Thoracic aorta (tissue), 2 donors: Measurements from ENCODE around the gene RAMAC. TPM values are rescaled to one million over a fixed set of nuclear protein-coding genes. Genes with fewer than 3 reads are reported as not detected.

Experiments
- ATAC-seq: fragments of 150-250 bp; one replicate; pipeline ENCODE4 v1.8.0; 2017; ENCODE audit warnings: low read depth; ENCODE audit not compliant: insufficient number of reproducible peaks, low FRiP score
- DNase-seq: peaks from one replicate; pipeline ENCODE4 v3.0.0-alpha.2; 2020; ENCODE audit warnings: low spot score
- H3K27ac ChIP-seq, 2 donors: fragments of 200-600 bp; sonication (generic); 1 replicate in 1 of 2; 2 replicates in 1 of 2; pipeline ENCODE4 v1.5.1; 2016; ENCODE audit warnings: mild to moderate bottlenecking in 2 of 2, moderate library complexity in 2 of 2
- H3K27me3 ChIP-seq: fragments of 200-600 bp; sonication (generic); replicated peaks from 2 replicates; pipeline ENCODE4 v1.6.0; 2016; ENCODE audit warnings: mild to moderate bottlenecking; ENCODE audit not compliant: insufficient read depth
- H3K36me3 ChIP-seq: fragments of 200-600 bp; sonication (generic); one replicate; pipeline ENCODE4 v1.5.1; 2016
- H3K4me1 ChIP-seq, 2 donors: fragments of 200-600 bp; sonication (generic); 1 replicate in 1 of 2; 2 replicates in 1 of 2; pipeline versions ENCODE4 v1.5.1 to v1.6.0; 2016; ENCODE audit warnings: low read depth in 2 of 2, mild to moderate bottlenecking in 1 of 2; ENCODE audit not compliant: control insufficient read depth in 1 of 2
- H3K4me3 ChIP-seq: fragments of 200-600 bp; sonication (generic); 2 replicates; pipeline ENCODE4 v1.5.1; 2016; ENCODE audit warnings: mild to moderate bottlenecking
- H3K9me3 ChIP-seq: fragments of 200-600 bp; sonication (generic); 2 replicates; pipeline ENCODE4 v1.5.1; 2016
- CTCF ChIP-seq: fragments of 200-600 bp; sonication (generic); IDR thresholded peaks from one replicate; pipeline ENCODE4 v1.5.1; 2019; ENCODE audit warnings: antibody characterized with exemption
- total RNA-seq, 2 donors: library from RNA; depleted of rRNA; stranded (reverse); fragments of >200 nt; gene quantifications; one replicate each; pipeline versions ENCODE4 v1.1.0 to v1.2.3, GENCODE V29; 2016

Gene RAMAC
- total RNA-seq, 2 donors from 2014 or later = 15.1 to 15.6 TPM

GRCh38 chr15:82986442-82986780, 401 bp downstream of the RAMAC start:
- Histone ChIP-seq H3K27me3 (no peaks in the 10 kb centered on the region), H3K9me3 (no peaks in the 10 kb centered on the region), H3K27ac (peak overlapping the region; percentile 24 to 68), H3K36me3 (peaks cover 9% of the 10 kb centered on the region), H3K4me3 (peak overlapping the region; percentile 70), H3K4me1 (peaks cover 12 to 14% of the 10 kb centered on the region in 2 donors)
- ATAC-seq = peak; percentile 32
- no peak for TF ChIP-seq CTCF
- DNase-seq = no peak

GRCh38 chr15:82992436-82992998, 6.5 kb downstream of the RAMAC start:
- Histone ChIP-seq H3K4me1 (peaks cover under 1 to 3% of the 10 kb centered on the region in 2 donors), H3K27ac (no peak overlapping the region), H3K9me3 (no peaks in the 10 kb centered on the region), H3K27me3 (no peaks in the 10 kb centered on the region), H3K36me3 (peaks cover 9% of the 10 kb centered on the region), H3K4me3 (no peak overlapping the region)
- DNase-seq (no peak), ATAC-seq (no peak)
- no peak for TF ChIP-seq CTCF

GRCh38 chr15:82993144-82993543, 7.1 kb downstream of the RAMAC start:
- H3K27me3 ChIP-seq = no peaks in the 10 kb centered on the region
- ATAC-seq (no peak), DNase-seq (no peak)
- no peak overlapping the region for H3K4me3 ChIP-seq
- peaks cover 9% of the 10 kb centered on the region for H3K36me3 ChIP-seq
- TF ChIP-seq CTCF = no peak
- H3K27ac ChIP-seq = no peak overlapping the region
- H3K9me3 ChIP-seq = no peaks in the 10 kb centered on the region
- H3K4me1 ChIP-seq = no peaks in the 10 kb centered on the region

GRCh38 chr15:82995076-82995475, 9.1 kb downstream of the RAMAC start:
- no peak for ATAC-seq
- no peaks in the 10 kb centered on the region for H3K36me3 ChIP-seq
- no peak for TF ChIP-seq CTCF
- no peaks in the 10 kb centered on the region for H3K4me1 ChIP-seq
- no peaks in the 10 kb centered on the region for H3K9me3 ChIP-seq
- H3K27ac ChIP-seq = no peak overlapping the region
- no peak for DNase-seq
- no peak overlapping the region for H3K4me3 ChIP-seq
- no peaks in the 10 kb centered on the region for H3K27me3 ChIP-seq

- no peak overlapping the region for H3K4me3 ChIP-seq
- H3K27me3 ChIP-seq = no peaks in the 10 kb centered on the region
- no peaks in the 10 kb centered on the region for H3K4me1 ChIP-seq
- ATAC-seq (no peak), DNase-seq (no peak)
- H3K36me3 ChIP-seq = no peaks in the 10 kb centered on the region
- TF ChIP-seq CTCF = no peak
- H3K27ac ChIP-seq = no peak overlapping the region
- no peaks in the 10 kb centered on the region for H3K9me3 ChIP-seq
These were observed 9.9 kb downstream of the RAMAC start for GRCh38 chr15:82995938-82996337.
